Adrenal gland (tissue), 12 donors: ENCODE measurements around the gene FDPS. TPM values are rescaled to one million over a fixed set of nuclear protein-coding genes. Genes with fewer than 3 reads are reported as not detected.

Source experiments
- DNase-seq, 7 donors: peaks; one replicate each; pipeline ENCODE4 v3.0.0-alpha.2; 2019 to 2020
- H3K27ac ChIP-seq, 5 donors: fragments of 200-600 bp; sonication (generic) in 4 of 5; 1 replicate in 3 of 5; 2 replicates in 2 of 5; pipeline versions ENCODE4 v1.5.1 to v1.8.0; 2016 to 2020; ENCODE audit warnings: mild to moderate bottlenecking in 1 of 5
- H3K27me3 ChIP-seq: fragments of 200-600 bp; 2 replicates; pipeline ENCODE4 v1.8.0; 2021
- H3K36me3 ChIP-seq, 2 donors: fragments of 200-600 bp; replicated peaks in 1 of 2; 1 replicate in 1 of 2; 2 replicates in 1 of 2; pipeline versions ENCODE4 v1.5.1 to v1.8.0; 2018 to 2022
- H3K4me1 ChIP-seq, 2 donors: fragments of 200-600 bp; replicated peaks in 1 of 2; 1 replicate in 1 of 2; 2 replicates in 1 of 2; pipeline versions ENCODE4 v1.5.1 to v1.8.0; 2018 to 2021
- H3K4me3 ChIP-seq, 4 donors: fragments of 200-600 bp; sonication (generic) in 3 of 4; one replicate each; pipeline ENCODE4 v1.5.1; 2016 to 2018
- H3K9me3 ChIP-seq, 3 donors: fragments of 200-600 bp; sonication (generic) in 1 of 3; replicated peaks in 1 of 3; 1 replicate in 2 of 3; 2 replicates in 1 of 3; pipeline versions ENCODE4 v1.5.1 to v1.8.0; 2016 to 2021
- CTCF ChIP-seq, 6 experiments: fragments of 450-650 bp in 4 of 6; fragments of 200-600 bp in 2 of 6; sonication (generic) in 1 of 6; IDR thresholded peaks; 1 replicate in 5 of 6; 2 replicates in 1 of 6; pipeline versions ENCODE4 v1.5.1 to v1.8.0; 2016 to 2021; ENCODE audit warnings: antibody characterized with exemption in 6 of 6, mild to moderate bottlenecking in 2 of 6, moderate library complexity in 1 of 6
- POLR2A ChIP-seq, 2 donors: fragments of 450-650 bp; IDR thresholded peaks; one replicate each; pipeline ENCODE4 v1.6.1; 2017; ENCODE audit warnings: antibody characterized with exemption in 2 of 2, mild to moderate bottlenecking in 2 of 2, moderate library complexity in 1 of 2
- WGBS, 4 donors: extraction: QIAGEN DNeasy Blood & Tissue Kit in 2 of 4; methylation state at CpG; one replicate each; pipeline versions ENCODE4 v1.1.5 to v1.1.7; 2013 to 2017; 5-methylcytosine and 5-hydroxymethylcytosine counted together
- intact Hi-C, 2 donors: fragments of 100-400 bp; cut with DNase I; formaldehyde crosslinking; loops; one replicate each; pipeline versions ENCODE4 v1.14.1 to v1.15.0; 2022 to 2023
- polyA plus RNA-seq, 3 donors: library from polyadenylated mRNA; stranded (reverse); fragments of 200-250 nt in 2 of 3; fragments of 350-450 nt in 1 of 3; fragmentation: Illumina TruSeq in 1 of 3; extraction: RNeasy Lipid Tissue Mini Kit (QIAGEN cat#74804) in 1 of 3; gene quantifications; one replicate each; pipeline ENCODE4 v1.2.3, GENCODE V29; 2013 to 2014
- total RNA-seq, 9 donors: library from RNA; depleted of rRNA in 4 of 9; stranded (reverse); fragments of >200 nt in 4 of 9; fragments of 120-200 nt in 1 of 9; fragmentation: NEBNext Ultra II Directional in 1 of 9; extraction: Animal tissue kit (Norgen Biotek cat#: 25700) in 1 of 9; gene quantifications; one replicate each; pipeline versions ENCODE4 v1.1.0 to v1.2.4, GENCODE V29; 2013 to 2023
- donor health status: healthy with polysubstance abuse.
- donor health status: Bipolar disorder and iron deficiency.
- donor health status: DM: yes; HTN: yes; CAD: no.
- donor health status: DM: no; HTN: no; CAD: no.
- donor health status: DM: no; HTN: no; CAD: no.
- donor health status: DM: yes; HTN: yes; CAD: no.

FDPS gene
- total and polyA plus RNA-seq, 12 donors, result 107 to 2,334 (median 206) TPM

- intact Hi-C loops, result no loop called here
- TF ChIP-seq POLR2A (IDR thresholded peaks at IDR 0.05), result no peak
- TF ChIP-seq CTCF (IDR thresholded peaks at IDR 0.05), result no peak
- WGBS, 4 donors, result 92 to 100% (median 95%) methylated on average over 2 of the region's 2 CpGs
- H3K27me3 ChIP-seq, result no peaks in the 10 kb centered on the region
- no peak overlapping the region for H3K4me3 ChIP-seq
- peaks cover 10 to 12% of the 10 kb centered on the region in 2 donors for H3K4me1 ChIP-seq
- no peak overlapping the region for H3K27ac ChIP-seq
- H3K36me3 ChIP-seq, result peaks cover 0 to 89% of the 10 kb centered on the region in 2 donors
- no peaks in the 10 kb centered on the region for H3K9me3 ChIP-seq
- no peak for DNase-seq
Observed at GRCh38 chr1:155267373-155267772, 41.3 kb upstream of the FDPS start.

GRCh38 chr1:155268630-155269029 lies 40.0 kb upstream of the FDPS start:
- H3K36me3 ChIP-seq, result peaks cover 0 to 79% of the 10 kb centered on the region in 2 donors
- no peak overlapping the region for H3K4me3 ChIP-seq
- 88 to 91% (median 89%) methylated on average over 14 to 21 of the region's 21 CpGs for WGBS, 4 donors
- TF ChIP-seq POLR2A (IDR thresholded peaks at IDR 0.05) (no peak), CTCF (IDR thresholded peaks at IDR 0.05) (no peak)
- H3K9me3 ChIP-seq, result no peaks in the 10 kb centered on the region
- intact Hi-C loops, result no loop called here
- H3K27me3 ChIP-seq, result no peaks in the 10 kb centered on the region
- DNase-seq, result no peak
- no peak overlapping the region for H3K27ac ChIP-seq
- peaks cover 10 to 12% of the 10 kb centered on the region in 2 donors for H3K4me1 ChIP-seq

GRCh38 chr1:155269381-155269780 lies 39.3 kb upstream of the FDPS start:
- peaks cover 12 to 14% of the 10 kb centered on the region in 2 donors for H3K4me1 ChIP-seq
- H3K27me3 ChIP-seq, result no peaks in the 10 kb centered on the region
- H3K4me3 ChIP-seq, result no peak overlapping the region
- peaks cover 0 to 72% of the 10 kb centered on the region in 2 donors for H3K36me3 ChIP-seq
- no peak overlapping the region for H3K27ac ChIP-seq
- no peaks in the 10 kb centered on the region for H3K9me3 ChIP-seq
- intact Hi-C loops, result no loop called here
- no peak for DNase-seq
- WGBS, 4 donors, result 89 to 93% (median 92%) methylated on average over 15 to 21 of the region's 21 CpGs
- TF ChIP-seq CTCF (IDR thresholded peaks at IDR 0.05) (no peak), POLR2A (IDR thresholded peaks at IDR 0.05) (no peak)

- H3K4me1 ChIP-seq, result peaks cover 14 to 19% of the 10 kb centered on the region in 2 donors
- H3K27ac ChIP-seq, result peak overlapping the region; percentile 90 to 100 (median 98)
- no peak for TF ChIP-seq CTCF (IDR thresholded peaks at IDR 0.05)
- TF ChIP-seq POLR2A (IDR thresholded peaks at IDR 0.05), result no peak
- no peaks in the 10 kb centered on the region for H3K27me3 ChIP-seq
- DNase-seq, result peak in 2 of 7 donors; percentile 39 to 51
- H3K4me3 ChIP-seq, result peak overlapping the region; percentile 16 to 98 (median 76)
- intact Hi-C loops, result loop anchor here in 1 of 2 donors (10.0 kb wide), 1 partner anchor 322 kb away; no protein-coding TSS in a partner anchor
- WGBS, 4 donors, result 2 to 4% (median 3%) methylated on average over 30 to 44 of the region's 44 CpGs
- H3K9me3 ChIP-seq, result no peaks in the 10 kb centered on the region
- H3K36me3 ChIP-seq, result peaks cover 0 to 38% of the 10 kb centered on the region in 2 donors
Observed at GRCh38 chr1:155272466-155273342, 36.0 kb upstream of the FDPS start.
